ENCODE results near the gene TRIOBP.

- no peak for TF ChIP-seq CTCF (IDR thresholded peaks at IDR 0.05)
- TF ChIP-seq POLR2A (IDR thresholded peaks at IDR 0.05): no peak
These were observed 53.2 kb downstream of the TRIOBP start for GRCh38 chr22:37749831-37750595.

Measured in suprapubic skin (tissue), 3 donors.